ENCODE results near the gene COL9A1.
A peak's percentile ranks its signal among the peaks of the same experiment; 100 is the strongest.

Gene COL9A1

DNA sequence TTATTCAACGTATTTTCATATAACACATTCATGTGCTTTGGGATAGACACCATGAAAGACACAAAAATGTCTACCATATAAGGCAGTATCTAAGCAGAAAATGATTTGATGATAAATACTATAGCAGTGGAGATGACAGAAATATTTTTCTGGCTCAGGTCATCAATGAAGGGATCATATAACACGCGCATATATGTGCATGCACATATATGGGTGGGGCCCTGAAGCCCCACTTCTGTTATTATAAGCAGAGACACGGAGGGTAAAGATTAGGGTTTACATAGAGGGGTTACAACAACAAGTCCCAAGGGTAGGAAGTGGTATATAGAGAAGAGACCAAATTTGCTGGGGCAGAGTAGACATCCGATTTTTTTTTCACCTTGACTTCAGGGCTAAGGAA, 16.0 kb downstream of the COL9A1 start:
- no peak for DNase-seq (ENCODE audit: low read depth)

DNA sequence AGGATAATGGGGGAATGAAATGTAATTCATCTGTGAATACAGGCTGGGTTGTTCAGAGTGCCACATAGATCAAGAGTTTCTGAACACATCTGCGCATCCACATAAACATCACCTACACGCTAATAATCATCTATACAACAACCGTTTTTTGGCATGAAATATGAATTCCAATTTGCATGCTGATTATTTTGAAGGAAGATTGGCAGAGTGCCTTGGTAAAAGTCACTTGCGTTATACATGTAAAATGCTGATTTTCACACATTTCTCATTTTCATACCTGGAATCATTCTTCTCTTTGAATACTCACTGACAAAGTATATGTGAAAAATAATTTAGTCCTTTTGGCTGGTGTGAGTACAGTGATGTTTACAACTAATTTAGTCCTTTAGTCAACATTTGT, 17.7 kb downstream of the COL9A1 start:
- DNase-seq (ENCODE audit: low read depth) = no peak

DNA sequence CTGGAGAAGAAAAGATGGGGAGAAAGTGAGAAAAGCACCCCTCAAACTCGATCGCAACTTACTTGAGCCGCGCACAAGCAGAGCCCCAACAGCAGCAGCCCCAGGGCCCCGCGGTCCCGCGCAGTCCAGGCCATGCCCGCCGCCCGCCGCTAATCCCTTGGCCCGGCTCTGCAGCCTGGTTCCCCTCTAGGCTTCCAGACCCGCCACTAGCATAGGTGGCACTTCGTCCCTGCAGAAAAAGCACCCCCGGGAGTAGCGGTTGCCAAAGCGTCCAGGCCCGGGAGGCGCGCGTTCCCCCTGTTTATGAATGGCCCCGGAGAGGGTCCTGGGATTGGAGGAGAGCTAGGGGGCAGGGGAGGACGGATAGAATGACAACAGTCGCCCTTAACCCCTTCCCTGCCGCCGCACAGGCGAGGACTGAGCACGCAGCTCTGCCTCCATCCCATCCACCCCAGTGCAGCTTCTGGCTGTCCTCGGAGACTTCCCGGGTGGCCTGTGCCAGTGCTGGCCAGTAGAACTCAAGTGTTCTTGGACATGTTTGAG, 19.9 kb downstream of the COL9A1 start:
- no peak for DNase-seq (ENCODE audit: low read depth)

- no peak for DNase-seq (ENCODE audit: low read depth)
Observed at GRCh38 chr6:70282312-70282918, 20.5 kb downstream of the COL9A1 start.

DNA sequence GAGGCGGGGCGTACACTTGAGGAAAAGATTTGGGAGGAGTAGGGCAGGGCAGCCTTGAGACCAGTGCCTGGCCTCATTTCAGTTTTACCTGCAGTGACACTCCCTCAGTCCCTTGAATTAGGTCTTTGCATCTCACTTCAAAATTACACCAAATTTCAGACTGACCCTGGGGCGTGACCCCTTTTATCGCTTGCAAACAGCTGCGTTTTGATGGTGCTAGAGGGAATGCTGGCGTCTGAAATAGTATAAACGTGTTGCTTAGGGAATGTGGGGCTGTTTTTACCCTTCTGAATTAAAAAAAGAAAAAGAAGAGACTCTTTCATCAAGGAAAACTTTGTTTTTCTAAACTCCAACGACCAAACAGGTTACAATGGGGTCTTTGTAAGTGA, 21.0 kb downstream of the COL9A1 start:
- no peak for DNase-seq (ENCODE audit: low read depth)

GRCh38 chr6:70280400-70280853, 22.5 kb downstream of the COL9A1 start:
- DNase-seq (ENCODE audit: low read depth) = no peak

DNA sequence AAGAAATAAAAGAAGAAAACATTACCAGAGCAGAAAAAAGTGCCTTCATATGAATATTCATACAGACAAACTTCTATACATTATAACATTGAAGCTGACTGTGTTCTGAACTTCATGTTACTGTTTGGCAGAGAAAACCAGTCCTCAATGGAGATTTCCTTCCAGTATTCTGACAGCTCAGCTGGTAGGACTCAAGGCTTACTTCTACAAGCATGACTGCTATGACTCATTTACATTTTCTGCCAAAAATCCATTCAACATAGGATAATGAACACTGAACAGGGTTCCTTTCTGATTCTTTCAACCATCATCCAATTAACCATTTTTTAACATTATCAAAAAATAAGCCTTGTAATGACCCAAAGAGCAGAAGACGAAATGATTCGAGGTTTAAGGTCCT, 25.4 kb downstream of the COL9A1 start:
- peak; percentile 23 for DNase-seq (ENCODE audit: low read depth)

DNA sequence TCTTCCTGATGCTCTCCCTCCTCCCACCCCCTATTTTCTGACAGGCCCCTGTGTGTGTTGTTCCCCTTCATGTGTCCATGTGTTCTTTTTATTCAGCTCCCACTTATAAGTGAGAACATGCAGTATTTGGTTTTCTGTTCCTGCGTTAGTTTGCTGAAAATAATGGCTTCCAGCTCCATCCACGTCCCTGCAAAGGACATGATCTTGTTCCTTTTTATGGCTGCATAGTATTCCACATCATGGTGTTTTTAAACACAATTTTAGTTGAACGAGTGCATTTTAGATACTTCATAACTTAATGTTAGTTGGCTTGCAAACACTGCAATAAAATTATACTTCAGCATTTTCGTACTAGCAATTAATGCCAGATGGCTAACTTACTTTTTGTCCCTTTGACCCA, 28.5 kb downstream of the COL9A1 start:
- no peak for DNase-seq (ENCODE audit: low read depth)

DNA sequence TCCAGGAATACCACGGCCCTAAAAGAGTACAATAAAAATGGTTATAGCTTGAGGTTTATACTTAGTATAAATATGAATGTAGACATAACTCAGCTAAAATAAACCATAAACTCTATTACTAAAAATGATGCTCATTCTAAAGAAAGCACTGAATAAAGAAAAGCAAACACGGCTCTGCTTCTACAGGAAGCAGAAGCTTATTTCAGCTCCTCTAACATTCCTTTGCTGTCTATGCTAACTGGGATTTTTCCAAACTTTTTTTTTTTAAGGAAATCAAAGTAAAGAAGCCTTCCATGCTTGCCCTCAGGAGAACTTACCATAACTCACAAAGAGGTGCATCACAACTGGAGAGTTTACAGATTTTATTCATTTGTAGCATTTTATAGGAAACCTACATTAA, 30.8 kb downstream of the COL9A1 start:
- no peak for DNase-seq (ENCODE audit: low read depth)

DNA sequence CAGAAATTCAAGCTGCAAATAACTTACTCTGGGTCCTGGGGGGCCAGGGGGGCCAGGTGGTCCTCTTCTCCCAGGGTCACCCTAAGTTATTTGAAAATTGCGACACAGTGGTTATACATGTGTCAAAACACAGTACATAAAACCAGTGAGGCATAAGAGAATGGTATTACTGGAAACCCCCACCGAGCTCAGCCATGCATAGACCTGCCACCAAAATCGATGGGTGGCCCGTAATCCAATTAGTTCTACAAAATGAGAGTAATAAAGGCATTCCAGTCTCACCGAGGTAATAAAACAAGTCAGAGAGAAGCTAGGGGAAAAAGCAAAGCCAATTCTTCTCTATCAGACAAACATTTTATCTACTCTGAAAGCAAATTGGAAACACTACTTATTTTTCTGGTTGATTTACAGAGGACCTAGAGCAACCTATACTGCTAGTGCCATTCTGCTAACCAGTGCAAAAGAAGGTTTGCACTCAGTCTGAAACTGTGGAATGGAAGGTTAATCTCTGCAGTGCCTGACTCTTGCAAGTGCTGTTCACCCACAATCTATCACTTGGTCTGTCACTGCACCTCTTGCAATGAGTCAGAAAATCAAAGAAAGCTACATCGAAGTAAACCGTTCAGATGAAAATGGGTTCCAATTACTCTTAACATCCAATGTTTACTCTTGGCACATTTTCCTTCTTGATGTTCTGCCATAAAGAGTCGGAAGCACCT, 32.4 kb downstream of the COL9A1 start:
- no peak for DNase-seq (ENCODE audit: low read depth)

DNA sequence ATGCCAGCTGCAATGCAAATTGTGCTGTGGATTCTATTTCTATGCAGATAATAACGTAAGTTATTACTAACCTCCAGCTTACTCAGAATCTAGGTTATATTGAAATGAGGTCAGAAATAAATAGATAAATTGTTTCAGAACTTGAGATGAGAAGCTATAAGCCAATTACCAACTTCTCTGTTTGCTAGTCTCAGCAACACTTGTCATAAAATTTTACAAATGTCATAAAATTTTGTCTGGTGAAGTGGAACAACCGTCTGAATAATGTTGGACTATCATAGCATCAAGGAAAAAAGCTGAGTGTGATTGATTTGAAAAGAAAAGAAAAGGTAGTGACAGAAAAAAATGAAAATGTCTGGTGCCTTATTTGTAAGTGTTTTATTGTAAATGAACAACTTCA, 36.7 kb downstream of the COL9A1 start:
- no peak for DNase-seq (ENCODE audit: low read depth)

- DNase-seq (ENCODE audit: low read depth) = no peak
Observed at GRCh38 chr6:70264306-70264705, 38.6 kb downstream of the COL9A1 start.

DNA sequence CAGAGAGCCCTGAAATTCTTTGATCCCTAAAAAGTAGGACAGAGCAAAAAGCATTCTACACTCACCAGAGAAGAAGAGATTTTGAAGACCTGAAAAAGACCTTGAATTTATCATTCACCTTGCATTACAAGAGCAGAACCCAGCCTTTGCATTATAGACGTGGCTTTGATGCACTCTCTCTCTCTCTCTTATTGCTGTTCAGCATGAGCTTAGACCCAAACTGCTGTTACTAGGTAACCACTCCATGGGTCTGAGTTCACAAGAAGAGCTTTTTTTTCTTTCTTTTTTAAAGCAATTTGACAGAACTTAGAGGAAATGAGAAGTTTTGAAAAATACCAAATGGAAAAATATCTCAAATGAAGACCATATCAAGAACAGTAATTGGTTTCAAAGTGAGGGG, 44.4 kb downstream of the COL9A1 start:
- DNase-seq (ENCODE audit: low read depth) = no peak

DNA sequence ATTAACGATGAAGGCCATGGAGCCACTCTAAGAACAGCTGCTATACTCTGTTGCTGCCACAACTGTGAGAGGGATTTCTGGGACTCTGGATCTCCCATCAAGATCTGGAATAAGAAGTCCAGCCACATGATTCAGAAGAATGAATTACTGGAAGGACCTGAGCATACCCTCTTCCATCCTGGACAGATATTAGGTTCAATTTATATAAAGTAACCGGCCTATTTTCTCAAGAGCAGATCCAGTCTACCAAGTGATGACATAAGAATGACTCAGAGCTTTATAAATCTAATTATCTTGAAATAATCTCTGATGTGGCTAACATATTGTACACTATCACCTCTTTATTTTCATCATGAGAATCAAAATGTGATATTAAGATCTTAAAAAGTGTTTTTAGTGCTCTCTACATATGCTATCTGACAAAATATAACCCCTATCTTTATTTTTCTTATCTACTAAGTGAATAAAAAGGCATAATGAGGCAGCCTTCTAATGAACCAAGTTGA, 45.1 kb downstream of the COL9A1 start:
- peak; percentile 1 for DNase-seq (ENCODE audit: low read depth)

DNA sequence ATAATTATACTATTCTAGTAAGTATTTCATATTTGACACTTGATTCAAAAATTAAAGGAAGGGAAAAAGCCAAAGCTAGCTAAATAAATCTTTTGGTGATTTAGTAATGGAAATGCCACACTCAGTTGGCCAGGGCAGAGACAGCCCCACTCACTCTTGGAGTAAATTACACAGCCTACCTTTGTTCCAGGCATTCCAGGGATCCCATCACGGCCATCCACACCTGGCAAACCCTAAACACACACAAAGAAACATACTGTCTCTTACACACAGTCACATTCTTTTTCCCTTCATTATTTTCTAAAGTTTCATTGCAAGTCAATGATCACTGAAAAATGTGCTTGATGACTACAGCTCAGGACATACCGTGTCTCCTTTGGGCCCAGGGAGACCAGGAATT, 48.1 kb downstream of the COL9A1 start:
- DNase-seq (ENCODE audit: low read depth) = no peak

GRCh38 chr6:70253923-70254322, 49.0 kb downstream of the COL9A1 start:
- DNase-seq (ENCODE audit: low read depth) = no peak

DNA sequence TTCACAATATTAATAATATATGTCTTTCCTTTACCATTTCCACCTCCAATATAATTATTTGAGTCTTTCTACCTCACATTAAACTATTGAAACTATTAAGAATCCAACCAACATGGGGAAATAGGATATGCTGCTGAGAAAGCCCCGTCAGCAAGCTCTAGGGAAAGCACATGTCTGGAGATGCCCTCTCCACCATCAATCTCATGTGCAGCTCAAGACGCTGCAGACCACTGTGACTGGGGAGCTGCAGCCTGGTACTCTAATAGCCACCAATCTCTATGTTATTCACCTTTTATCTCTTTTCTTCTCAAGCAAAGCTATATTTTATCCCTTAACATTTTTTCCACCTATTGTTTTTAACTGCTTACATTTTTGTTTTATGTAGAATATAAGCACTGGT, 50.3 kb downstream of the COL9A1 start:
- DNase-seq (ENCODE audit: low read depth) = no peak

- DNase-seq (ENCODE audit: low read depth) = no peak
Observed at GRCh38 chr6:70246118-70246517, 56.8 kb downstream of the COL9A1 start.

DNA sequence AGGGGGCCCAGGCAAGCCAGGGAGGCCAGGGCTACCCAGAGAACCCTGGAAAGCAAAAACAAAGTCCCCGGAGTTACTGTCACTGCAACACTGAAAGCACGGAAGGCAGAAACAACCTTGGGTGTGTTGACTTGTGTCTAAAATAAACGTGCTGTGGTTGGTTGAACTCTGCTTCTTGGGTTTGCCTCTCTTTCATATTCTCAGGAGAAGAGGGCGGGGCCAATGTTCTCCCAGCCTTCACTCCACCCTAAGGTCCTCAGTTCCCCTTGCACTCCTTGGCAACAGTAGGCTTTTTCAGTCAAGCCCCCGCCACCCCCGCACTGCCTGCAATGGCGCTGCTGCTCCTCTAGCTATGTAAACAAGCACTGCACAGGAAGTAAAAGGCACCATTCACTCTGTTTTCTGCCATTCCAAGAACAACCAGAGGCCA, 60.9 kb downstream of the COL9A1 start:
- no peak for DNase-seq (ENCODE audit: low read depth)

DNA sequence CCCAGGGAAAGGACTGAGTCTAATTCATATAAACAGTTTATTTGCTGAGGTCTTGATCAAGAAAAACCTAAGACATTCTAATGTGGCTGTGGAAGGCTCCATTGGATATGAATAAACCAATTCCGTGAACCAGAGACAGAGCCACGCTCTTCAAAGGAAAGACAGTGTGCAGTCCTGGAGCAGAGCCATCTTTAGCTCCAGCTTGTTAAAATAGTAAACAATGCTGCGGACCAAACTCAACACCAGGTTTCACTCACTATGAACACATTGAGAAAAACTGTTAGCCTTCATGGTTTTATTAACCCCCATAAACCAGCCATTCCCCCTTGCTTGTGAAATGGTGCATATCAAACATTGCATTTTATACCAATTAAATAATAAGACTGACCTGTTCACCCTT, 61.9 kb downstream of the COL9A1 start:
- DNase-seq (ENCODE audit: low read depth) = no peak

DNA sequence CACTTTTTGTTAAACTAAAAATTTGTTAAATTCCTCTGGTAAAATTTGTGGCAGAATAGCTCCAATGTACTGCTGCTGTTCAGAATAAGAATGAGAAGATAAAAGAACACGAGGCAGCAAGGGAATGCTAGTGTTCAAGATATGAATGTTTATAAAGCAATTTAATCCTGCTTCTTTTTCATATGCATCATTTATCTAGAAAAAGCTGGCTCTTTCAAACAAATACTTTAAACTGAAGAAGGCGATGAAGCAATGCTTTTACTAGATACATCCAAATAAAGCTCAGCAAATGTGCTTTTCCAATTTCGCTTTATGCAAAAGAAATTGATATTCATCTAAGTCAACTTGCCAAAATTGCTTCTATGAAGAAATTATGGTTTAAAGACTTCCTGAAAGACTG, 66.5 kb downstream of the COL9A1 start:
- DNase-seq (ENCODE audit: low read depth) = no peak

GRCh38 chr6:70234561-70235236, 68.2 kb downstream of the COL9A1 start:
- DNase-seq (ENCODE audit: low read depth) = no peak

- DNase-seq (ENCODE audit: low read depth) = no peak
Observed at GRCh38 chr6:70231311-70231710, 71.6 kb downstream of the COL9A1 start.
